A673 (cell line): ENCODE data around the gene SUMO2.

Source experiments
- CTCF ChIP-seq: fragments of 300-800, 200-600 bp; sonication (generic); conservative IDR thresholded peaks from 2 replicates; pipeline ENCODE4 v1.5.1; 2017; ENCODE audit warnings: low read depth, mild to moderate bottlenecking, antibody characterized with exemption, low read length, moderate library complexity, mixed read lengths
- EZH2 ChIP-seq: fragments of 200-600 bp; sonication (generic); IDR thresholded peaks from 2 replicates; pipeline ENCODE4 v1.6.1; 2017; ENCODE audit warnings: borderline replicate concordance, low read depth, mild to moderate bottlenecking, mixed read lengths, antibody characterized with exemption, low read length; ENCODE audit not compliant: poor library complexity, severe bottlenecking

GRCh38 chr17:75135452-75135851, 47.3 kb downstream of the SUMO2 start:
- TF ChIP-seq CTCF (no peak), EZH2 (no peak)
